ENCODE measurements around the gene TMEM232. TPM values are rescaled to one million over a fixed set of nuclear protein-coding genes. Genes with fewer than 3 reads are reported as not detected.
A peak's percentile ranks its signal among the peaks of the same experiment; 100 is the strongest.
"Not testable (repeated sequence)": the region's sequence is repeated elsewhere in the genome, so short reads cannot be mapped to it uniquely, and the experiment has no call there.

The TMEM232 gene
- total RNA-seq, 2 donors from 2014 or later = 2.4 to 2.5 TPM

GRCh38 chr5:110716247-110717245 lies 9.9 kb downstream of the TMEM232 start:
- intact Hi-C loops (cut with DNase I) = no loop called here

GRCh38 chr5:110707260-110707844 lies 19.1 kb downstream of the TMEM232 start:
- intact Hi-C loops (cut with DNase I) = no loop called here

More at GRCh38 chr5:110716247-110717245, 9.9 kb downstream of the TMEM232 start:
- no peak for DNase-seq (ENCODE audit: low spot score)

GRCh38 chr5:110705349-110705748 lies 21.1 kb downstream of the TMEM232 start:
- DNase-seq (ENCODE audit: low spot score) = no peak
- intact Hi-C loops (cut with DNase I) = no loop called here

More at GRCh38 chr5:110707260-110707844, 19.1 kb downstream of the TMEM232 start:
- no peak for DNase-seq (ENCODE audit: low spot score)

- no peak for DNase-seq (ENCODE audit: low spot score)
- intact Hi-C loops (cut with DNase I) = no loop called here
These were observed 23.0 kb downstream of the TMEM232 start for GRCh38 chr5:110703481-110703880.

GRCh38 chr5:110702704-110703103 lies 23.8 kb downstream of the TMEM232 start:
- DNase-seq (ENCODE audit: low spot score) = no peak
- intact Hi-C loops (cut with DNase I) = no loop called here

- intact Hi-C loops (cut with DNase I) = no loop called here
- DNase-seq (ENCODE audit: low spot score) = no peak
These were observed 24.2 kb downstream of the TMEM232 start for GRCh38 chr5:110702300-110702699.

- DNase-seq (ENCODE audit: low spot score) = peak; percentile 51
- intact Hi-C loops (cut with DNase I) = not testable (repeated sequence)
These were observed 33.8 kb downstream of the TMEM232 start for GRCh38 chr5:110692669-110693068.

- intact Hi-C loops (cut with DNase I); DNase-seq (ENCODE audit: low spot score): not testable (repeated sequence)
These were observed 35.9 kb downstream of the TMEM232 start for GRCh38 chr5:110690587-110690986.

- intact Hi-C loops (cut with DNase I) = no loop called here
- DNase-seq (ENCODE audit: low spot score) = no peak
These were observed 39.0 kb downstream of the TMEM232 start for GRCh38 chr5:110687485-110687884.

- DNase-seq (ENCODE audit: low spot score) = no peak
- intact Hi-C loops (cut with DNase I) = no loop called here
These were observed 40.2 kb downstream of the TMEM232 start for GRCh38 chr5:110686270-110686669.

- no peak for DNase-seq (ENCODE audit: low spot score)
- intact Hi-C loops (cut with DNase I) = no loop called here
These were observed 44.5 kb downstream of the TMEM232 start for GRCh38 chr5:110681953-110682352.

GRCh38 chr5:110681109-110681508 lies 45.4 kb downstream of the TMEM232 start:
- intact Hi-C loops (cut with DNase I) = no loop called here
- no peak for DNase-seq (ENCODE audit: low spot score)

GRCh38 chr5:110676554-110676953 lies 49.9 kb downstream of the TMEM232 start:
- DNase-seq (ENCODE audit: low spot score); intact Hi-C loops (cut with DNase I): not testable (repeated sequence)

- intact Hi-C loops (cut with DNase I) = no loop called here
These were observed 61.2 kb downstream of the TMEM232 start for GRCh38 chr5:110665184-110665726.

GRCh38 chr5:110663525-110663924 lies 62.9 kb downstream of the TMEM232 start:
- no peak for DNase-seq (ENCODE audit: low spot score)
- intact Hi-C loops (cut with DNase I) = no loop called here

More at GRCh38 chr5:110665184-110665726, 61.2 kb downstream of the TMEM232 start:
- no peak for DNase-seq (ENCODE audit: low spot score)

- no peak for DNase-seq (ENCODE audit: low spot score)
- intact Hi-C loops (cut with DNase I) = no loop called here
These were observed 68.5 kb downstream of the TMEM232 start for GRCh38 chr5:110658006-110658405.

- DNase-seq (ENCODE audit: low spot score) = no peak
- intact Hi-C loops (cut with DNase I) = loop anchor here in 1 of 2 donors (1.0 kb wide), 1 partner anchor 25 kb away; no protein-coding TSS in a partner anchor
These were observed 73.1 kb downstream of the TMEM232 start for GRCh38 chr5:110653231-110653970.

- intact Hi-C loops (cut with DNase I) = no loop called here
These were observed 75.0 kb downstream of the TMEM232 start for GRCh38 chr5:110651507-110651906.

GRCh38 chr5:110644357-110644756 lies 82.1 kb downstream of the TMEM232 start:
- DNase-seq (ENCODE audit: low spot score) = no peak
- intact Hi-C loops (cut with DNase I) = no loop called here

More at GRCh38 chr5:110651507-110651906, 75.0 kb downstream of the TMEM232 start:
- no peak for DNase-seq (ENCODE audit: low spot score)
